ELR (cell line): ENCODE results near the gene GBP2.
"Not testable (repeated sequence)": the region's sequence is repeated elsewhere in the genome, so short reads cannot be mapped to it uniquely, and the experiment has no call there.

ENCODE experiments used
- DNase-seq: peaks from one replicate; pipeline ENCODE4 v3.0.0-alpha.2; 2015; ENCODE audit warnings: low read depth

GBP2 gene, protein sequence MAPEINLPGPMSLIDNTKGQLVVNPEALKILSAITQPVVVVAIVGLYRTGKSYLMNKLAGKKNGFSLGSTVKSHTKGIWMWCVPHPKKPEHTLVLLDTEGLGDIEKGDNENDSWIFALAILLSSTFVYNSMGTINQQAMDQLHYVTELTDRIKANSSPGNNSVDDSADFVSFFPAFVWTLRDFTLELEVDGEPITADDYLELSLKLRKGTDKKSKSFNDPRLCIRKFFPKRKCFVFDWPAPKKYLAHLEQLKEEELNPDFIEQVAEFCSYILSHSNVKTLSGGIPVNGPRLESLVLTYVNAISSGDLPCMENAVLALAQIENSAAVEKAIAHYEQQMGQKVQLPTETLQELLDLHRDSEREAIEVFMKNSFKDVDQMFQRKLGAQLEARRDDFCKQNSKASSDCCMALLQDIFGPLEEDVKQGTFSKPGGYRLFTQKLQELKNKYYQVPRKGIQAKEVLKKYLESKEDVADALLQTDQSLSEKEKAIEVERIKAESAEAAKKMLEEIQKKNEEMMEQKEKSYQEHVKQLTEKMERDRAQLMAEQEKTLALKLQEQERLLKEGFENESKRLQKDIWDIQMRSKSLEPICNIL

DNA sequence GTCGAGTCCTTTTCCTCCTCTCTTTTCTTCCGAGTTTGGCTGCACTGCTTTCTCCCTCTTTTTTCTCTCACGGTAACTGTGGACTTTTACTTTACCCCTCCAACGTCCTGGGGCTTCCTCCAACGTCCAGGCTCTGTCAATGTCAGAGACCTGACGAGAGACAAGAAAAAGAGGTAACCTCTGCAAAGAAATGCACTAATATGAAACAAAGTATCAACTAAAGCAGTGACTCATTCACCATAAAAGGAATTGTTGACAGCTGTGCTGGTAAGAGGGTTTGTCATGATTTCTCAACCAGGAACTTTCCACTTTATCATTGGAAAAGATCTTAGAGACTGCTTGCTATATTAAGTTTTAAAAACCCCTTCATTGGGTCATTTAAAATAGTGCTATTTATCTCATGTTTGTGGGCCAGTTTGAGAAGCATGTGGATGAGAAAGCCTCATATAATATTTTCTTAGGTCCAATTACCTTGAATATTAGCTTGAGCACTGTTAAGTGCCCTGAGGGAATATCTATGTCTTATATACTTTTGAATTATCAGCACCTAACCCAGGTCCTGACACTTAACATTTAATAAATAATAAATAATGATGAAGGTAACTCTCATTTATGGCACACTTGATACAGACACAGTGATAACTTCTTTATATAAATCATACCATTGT, at the start of gene GBP2:
TSS of gene GBP2 (minus strand) at position 202 of the 668 bp plus-strand sequence. CDS start 4,148 bp downstream, outside the sequence.
- DNase-seq: peak; percentile 75

DNA sequence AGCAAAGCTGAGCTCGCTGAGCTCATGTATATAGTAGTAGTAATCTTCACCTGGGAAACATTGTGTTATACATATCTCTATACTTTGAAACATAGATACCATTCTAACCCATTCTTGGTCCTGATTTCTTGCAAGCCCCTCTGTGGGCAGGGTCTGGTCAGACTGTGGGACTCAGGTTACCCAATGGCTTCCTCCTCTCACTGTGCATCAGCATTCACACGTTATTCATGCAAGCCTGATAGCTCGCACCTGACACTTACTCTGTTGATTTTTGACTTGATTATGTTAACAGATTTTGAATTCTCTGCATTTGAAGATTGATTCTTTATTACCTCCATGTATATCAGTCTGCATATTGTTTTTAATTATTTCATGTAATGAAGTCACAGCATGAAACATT, 48.6 kb upstream of the GBP2 start:
- no peak for DNase-seq

DNA sequence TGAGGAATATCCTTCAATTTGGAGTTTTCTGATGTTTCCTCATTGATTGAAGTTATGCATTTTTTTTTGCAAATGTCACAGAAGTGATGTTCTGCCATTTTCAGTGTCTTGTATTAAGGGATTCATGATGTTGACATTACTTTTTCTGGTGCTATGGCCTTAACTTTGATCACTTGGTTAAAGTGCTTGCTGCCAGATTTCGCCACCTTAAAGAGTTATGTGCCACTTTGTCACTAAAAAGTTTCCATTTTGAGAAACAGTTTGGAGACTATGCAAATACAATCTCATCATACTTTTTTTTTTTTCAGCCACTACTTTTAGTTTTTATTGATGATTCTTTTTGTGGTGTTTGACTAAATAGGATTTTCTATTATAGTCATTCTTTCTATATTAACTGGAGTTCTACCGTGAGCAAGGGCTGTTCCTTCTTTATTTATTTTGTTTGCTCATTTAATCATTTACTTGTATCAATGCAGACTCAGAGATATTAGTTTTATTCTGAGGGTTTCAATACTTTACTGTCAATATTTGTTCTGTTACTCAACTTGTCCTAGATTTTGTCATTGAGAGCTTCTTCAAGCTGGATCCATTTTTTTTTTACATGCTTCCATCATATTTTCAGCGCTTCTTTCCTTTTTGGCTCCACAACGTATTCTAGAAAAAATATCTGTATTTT, 46.7 kb upstream of the GBP2 start:
- no peak for DNase-seq

DNA sequence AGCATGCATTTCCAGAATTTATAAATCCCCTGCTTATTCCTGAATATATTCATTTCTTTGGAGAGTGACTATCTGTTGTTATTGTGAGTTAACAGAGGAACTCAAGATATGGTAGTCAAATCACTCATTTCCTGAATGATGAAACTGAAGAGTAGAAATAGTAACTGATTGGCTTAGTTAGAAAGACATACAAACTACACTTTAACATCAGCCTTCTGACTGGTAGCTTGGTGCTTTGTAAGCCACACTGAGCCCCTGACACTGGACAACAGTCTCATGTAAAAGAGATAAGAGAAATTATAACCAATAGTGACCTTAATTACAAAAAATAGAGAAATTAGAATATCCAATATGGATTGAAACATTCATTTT, 45.1 kb upstream of the GBP2 start:
- no peak for DNase-seq

DNA sequence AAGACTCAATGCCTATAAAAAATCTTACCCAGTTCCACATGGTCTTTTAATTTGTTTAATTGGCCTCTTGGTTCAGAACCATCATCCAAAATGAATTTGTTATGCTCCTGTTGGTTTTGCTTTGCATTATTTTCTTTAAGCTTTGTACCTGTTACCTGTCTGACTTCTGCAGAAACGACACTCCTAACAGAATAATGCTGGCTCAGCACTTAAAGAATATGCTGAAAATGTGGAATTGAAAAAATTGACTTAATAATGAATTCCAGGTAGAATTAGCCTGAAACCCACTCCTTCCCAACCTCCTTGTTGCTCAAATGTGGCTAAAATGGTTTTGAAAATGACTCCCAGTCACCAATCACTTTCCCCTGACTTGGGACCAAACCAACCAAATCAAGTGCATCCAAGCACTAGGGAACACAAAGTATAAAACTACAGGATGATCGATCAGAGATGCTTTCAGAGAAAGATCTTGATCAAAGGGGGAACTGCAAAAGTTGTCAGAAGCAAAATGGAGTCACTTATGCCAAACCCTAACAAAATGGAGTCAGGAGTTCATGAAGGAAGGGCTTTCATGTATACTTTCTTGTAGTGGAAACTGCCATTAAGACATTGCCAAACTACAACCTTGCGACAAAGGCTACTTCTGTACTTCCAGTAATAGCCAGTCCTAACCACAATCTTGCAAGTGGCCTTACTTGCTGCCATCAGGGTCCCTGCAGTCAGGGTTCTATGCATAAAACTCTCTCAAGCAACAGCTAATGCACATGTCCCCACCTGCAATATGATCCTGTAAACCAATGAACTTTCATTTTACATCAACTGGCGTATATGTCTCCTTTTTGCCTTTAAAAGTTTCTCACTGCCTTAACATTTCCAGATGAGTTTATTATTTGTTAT, 44.5 kb upstream of the GBP2 start:
- no peak for DNase-seq

DNA sequence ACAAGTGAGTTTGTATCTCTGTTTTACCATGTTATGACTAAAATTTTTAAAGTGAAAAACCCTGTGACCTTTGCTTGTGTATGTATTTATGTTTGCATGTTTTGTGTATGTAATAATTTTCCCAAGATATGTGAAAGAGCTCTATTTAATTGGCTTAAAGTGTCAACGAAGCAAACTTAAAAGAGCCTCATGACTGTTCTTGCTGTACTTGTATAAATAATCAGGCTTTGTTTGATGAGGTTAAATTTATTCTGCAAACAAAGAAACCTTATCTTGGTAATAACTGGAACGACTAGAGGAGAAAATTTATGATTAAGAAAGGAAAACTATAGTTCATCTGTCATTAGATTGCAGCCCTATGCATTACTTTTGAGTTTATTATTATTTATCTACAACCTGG, 43.3 kb upstream of the GBP2 start:
- no peak for DNase-seq

DNA sequence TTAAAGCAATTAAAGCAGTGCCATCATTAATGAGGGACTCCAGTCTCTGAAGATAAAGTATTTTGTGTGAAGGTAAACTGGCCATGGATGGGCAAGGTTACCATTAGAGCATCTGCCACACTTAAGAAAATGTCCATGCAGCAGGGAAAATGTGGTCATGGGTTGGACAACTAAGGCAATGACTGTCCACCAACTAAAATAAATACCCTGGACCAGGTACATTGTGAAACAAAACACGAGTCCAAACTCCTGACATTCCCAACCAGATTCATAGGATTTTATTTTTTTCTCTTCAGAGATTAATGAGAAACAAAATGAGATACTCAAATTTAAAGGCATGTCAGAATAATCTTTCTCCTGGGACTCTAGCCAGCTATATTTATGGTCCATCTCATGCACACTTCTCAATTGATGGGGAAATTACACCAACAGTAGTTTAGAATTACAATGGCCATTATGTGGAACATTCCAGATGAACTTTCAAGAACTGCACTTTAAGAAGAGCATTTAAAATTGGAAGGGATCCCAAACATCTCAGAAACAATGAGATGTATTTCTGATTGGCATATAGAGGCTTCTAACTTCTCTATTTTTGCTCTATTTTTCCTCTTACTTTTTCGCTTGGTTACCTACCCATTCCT, 41.8 kb upstream of the GBP2 start:
- no peak for DNase-seq

DNA sequence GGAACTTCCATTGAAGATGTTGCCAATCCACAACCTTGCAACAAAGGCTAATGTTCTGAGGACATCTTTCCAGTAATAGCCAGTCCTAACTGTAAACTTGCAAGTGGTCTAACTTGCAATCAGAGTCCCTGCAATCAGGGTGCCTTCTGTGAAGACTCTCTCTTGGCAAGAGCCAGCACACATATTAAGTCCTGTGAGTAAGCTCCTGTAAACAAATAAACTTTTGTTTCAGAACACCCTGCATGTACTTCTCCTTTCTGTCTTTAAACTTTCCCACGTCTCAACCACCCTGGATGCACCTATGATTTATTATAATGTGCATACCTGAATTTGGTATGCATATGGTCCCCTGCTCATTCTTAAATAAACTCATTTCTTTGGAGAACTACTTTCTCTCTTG, 40.8 kb upstream of the GBP2 start:
- DNase-seq: no peak

DNA sequence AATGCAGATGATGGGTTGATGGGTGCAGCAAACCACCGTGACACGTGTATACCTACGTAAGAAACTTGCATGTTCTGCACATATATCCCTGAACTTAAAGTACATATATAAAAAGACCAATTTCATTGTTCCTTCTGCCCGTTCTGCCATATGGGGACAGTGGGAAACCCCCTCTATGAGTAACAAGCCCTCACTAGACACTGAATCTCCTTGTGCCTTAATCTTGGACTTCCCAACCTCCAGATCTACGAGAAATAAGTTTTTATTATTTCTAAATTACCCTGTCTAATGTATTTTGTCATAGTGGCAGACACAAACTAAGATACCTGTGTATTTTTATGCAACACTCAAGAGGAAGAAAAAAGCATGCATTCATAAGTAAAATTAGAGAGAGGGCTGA, 39.9 kb upstream of the GBP2 start:
- DNase-seq: no peak

DNA sequence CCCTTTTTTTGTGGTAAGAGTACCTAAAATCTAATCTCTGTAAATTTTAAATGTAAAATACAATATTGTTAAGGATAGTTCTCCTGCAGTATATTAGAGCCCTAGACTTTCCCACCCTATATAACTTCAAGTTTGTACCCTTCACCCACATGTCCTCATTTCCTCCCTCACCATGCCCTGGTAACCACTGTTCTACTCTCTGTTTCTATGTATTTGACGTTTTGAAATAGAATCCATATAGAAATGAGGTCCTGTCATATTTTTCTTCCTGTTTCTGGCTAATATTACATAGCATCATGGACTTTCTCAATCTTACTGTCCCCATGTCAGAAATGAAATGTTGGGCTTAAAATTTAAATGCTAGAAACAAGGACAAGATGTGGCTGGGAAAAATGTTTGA, 25.1 kb upstream of the GBP2 start:
- DNase-seq: no peak

DNA sequence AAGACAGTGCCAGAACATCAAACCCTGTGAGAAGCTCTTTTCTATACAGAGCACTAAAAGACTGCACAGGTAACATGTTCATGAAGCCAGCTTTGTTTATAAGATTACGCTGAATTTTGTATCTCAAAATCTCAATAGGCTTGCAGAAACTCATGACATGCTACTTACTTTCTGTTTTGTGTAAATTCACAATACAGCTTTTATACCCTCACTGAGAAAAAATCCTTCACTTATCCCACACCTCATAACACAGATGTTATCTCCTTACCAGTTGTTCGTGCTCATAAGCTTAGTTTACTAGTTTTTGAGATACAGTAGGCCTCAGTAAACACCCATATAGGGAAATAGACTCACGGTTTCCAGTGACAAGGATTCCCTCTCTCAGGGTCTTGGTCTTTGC, 24.1 kb upstream of the GBP2 start:
- DNase-seq: no peak

DNA sequence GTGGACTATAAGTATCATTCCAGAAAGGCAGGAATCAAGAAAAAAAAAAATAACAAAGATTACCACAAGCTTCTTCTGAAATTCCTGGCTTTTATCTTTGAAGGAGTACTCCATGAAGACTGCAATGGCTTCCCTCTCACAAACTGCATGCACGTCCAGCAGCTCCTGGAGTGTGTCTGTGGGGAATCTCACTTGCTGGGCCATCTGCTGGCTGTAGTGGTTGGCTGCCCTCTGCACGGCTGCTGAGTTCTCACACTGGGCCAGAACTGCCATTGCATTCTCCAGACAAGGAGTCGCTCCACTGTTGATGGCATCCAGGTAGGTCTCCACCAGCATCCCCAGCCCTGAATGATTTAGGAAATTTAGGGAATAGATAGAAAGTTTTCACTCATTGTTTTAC, 23.3 kb upstream of the GBP2 start:
- DNase-seq: peak; percentile 37

DNA sequence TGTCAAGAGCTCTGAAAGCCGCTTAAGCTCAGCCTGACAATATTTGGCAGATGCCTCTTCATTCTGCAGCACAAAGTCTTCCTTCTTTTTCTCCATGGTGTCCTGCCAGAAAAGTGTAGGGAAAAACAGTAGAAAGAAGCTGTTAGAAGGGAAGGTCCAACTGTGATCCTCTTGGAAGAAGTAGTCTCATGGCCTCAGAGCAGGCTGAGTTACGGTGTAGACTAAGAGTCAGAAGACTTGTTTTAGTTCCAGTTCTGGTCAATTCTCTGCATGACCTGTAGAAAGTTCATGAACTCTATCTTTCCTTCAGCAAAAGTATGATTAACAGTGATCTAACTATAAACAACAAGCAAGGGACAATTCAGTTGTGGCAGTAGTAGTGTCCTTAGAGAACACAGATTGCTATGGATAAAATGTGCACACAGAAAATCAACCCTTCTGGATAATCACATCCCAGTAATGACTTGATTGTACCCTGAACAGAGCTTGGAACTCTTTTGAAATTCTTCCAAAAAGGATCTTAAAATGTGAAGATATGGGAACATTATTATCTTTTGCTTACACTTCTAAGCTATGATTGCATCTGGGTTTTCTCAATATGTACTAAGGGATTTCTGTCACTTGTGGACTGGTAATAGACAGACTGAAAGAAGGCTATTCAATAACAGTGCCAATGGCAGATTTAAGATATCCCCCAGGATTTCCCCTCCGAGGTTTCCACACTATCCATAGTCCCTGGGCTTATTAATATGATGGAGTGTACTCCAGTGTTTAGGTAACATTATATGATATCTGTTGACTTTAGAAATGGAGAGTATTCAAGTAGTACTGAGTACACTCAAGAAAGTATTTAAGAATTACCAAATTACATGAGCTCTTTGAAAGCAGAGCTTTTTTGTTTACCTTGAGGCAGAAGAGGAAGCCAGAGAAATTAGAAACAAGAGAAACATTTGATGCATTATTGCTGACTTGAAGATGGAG, 22.1 kb upstream of the GBP2 start:
- no peak for DNase-seq

DNA sequence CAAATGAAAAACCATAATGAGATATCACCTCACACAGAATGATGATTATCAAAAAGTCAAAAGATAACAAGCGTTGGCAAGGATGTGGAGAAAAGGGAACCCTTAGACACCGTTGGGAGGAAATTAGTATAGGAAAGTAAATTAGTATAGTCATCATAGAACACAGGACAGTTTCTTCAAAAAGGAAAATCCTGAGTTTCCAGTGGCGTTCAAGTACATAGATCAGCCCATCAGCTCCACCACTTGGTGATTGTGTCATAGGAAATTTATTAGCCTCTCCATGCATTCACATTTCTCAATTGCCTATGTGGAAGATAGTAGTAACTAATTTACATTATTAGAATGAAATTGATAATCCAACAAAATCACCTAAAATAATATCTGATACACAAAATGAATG, 20.8 kb upstream of the GBP2 start:
- no peak for DNase-seq

DNA sequence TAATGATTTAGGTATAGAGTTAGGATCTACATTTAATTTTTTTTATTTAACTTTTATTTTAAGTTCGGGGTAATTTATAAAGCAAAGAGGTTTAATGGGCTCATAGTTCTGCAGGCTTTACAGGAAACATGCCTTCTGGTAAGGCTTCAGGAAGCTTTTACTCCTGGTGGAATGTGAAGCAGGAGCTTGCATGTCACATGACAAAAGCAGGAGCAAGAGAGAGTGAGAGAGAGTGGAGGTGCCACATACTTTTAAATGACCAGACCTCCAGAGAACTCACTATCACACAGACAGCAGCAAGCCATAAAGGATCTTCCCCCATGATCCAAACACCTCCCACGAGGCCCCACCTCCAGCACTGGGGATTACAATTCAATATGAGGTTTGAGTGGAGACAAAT, 17.6 kb upstream of the GBP2 start:
- DNase-seq: no peak

DNA sequence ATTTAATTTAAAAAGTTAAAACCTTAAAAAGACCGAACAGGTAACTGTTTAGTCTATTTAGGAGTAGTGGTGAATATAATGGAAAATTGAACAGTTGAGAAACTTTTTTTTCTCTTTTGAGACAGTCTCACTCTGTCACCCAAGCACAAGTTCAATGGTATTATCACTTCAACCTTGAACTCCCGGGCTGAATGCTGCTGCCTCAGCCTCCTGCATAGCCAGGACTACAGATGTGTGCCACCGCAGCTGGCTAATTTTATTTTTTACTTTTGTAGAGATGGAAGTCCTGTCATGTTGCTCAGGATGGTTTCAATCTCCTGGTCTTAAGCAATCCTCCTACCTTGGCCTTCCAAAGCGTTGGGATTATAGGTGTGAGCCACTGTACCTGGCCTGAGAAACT, 16.2 kb upstream of the GBP2 start:
- no peak for DNase-seq

DNA sequence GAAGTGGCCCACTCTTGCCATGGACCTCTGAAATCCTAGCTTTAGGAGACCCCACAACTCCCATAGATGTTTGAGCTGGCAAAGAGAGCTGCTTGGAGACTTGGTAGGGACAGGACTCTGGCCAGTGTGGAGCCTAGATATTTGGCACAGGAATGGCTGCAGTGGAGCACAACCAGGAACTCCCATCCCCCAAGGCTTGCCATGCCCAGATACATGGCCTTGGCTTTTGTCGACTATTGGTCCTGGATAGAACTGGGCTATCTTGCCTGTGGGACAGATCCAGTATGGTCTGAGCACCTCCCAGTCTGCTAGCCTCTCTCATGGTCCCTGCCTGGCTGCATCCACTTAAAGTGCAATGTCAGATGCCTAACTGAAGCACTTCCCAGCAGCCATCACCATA, 7.8 kb upstream of the GBP2 start:
- DNase-seq: no peak

DNA sequence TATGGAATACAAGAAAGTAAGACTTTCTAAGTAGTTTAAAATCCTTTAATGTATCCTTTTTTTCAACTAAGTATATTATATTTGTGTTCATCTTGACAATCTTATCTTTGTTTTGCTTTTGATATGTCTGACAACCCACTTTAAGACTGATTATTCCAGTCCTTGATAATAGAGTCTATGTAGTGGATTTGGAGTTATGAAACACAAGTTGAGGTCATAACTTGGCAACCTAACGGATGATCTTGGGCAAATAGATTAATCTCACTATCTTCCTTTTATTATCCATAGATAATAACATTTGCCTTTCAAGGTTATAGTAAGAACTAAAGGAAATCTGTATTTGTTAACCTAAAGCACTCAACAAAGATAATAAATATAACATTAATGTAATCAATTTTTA, 4.8 kb upstream of the GBP2 start:
- no peak for DNase-seq

DNA sequence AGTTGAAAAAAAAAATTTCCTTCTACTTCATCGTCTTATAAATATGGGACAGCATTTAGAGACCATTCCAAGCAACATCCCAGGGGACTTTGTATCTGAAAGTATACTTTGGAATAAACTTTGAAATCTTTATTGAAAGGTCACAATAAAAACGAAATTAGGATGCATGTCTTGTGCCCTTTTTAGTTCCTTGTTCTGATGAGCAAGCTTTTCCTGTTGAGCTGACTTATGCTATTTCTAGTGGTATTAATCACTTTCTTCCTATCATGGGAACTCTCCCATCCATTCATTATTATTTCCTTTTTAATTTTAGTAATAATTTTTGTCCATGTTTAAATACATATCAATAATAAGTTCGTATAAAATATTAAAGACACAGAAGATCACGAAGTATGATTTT, 4.0 kb upstream of the GBP2 start:
- DNase-seq: no peak

DNA sequence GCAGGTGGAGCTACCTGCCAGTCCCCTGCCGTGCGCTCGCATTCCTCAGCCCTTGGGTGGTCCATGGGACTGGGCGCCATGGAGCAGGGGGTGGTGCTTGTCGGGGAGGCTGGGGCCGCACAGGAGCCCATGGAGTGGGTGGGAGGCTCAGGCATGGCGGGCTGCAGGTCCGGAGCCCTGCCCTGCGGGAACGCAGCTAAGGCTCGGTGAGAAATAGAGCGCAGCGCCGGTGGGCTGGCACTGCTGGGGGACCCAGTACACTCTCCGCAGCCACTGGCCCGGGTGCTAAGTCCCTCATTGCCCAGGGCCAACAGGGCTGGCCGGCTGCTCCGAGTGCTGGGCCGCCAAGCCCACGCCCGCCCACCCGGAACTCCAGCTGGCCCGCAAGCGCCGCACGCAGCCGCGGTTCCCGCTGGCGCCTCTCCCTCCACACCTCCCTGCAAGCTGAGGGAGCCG, 2.1 kb upstream of the GBP2 start:
- not testable (repeated sequence) for DNase-seq
